Endothelial cell (in vitro differentiated cells): Measurements from ENCODE around the gene MLPH. TPM values are rescaled to one million over a fixed set of nuclear protein-coding genes. Genes with fewer than 3 reads are reported as not detected.

Source experiments
- DNase-seq: peaks from one replicate; pipeline ENCODE4 v3.0.0; 2021; ENCODE audit warnings: low spot score
- H3K27ac Mint-ChIP-seq: one replicate; pipeline ENCODE4 v1.8.0; 2021; ENCODE audit warnings: mixed read lengths, inconsistent platforms; ENCODE audit not compliant: unreplicated experiment
- H3K27me3 Mint-ChIP-seq: one replicate; pipeline ENCODE4 v1.8.0; 2021; ENCODE audit warnings: mild to moderate bottlenecking, moderate library complexity, mixed read lengths, inconsistent platforms; ENCODE audit not compliant: unreplicated experiment
- H3K36me3 Mint-ChIP-seq: one replicate; pipeline ENCODE4 v1.8.0; 2021; ENCODE audit warnings: mild to moderate bottlenecking, low read depth, mixed read lengths, inconsistent platforms; ENCODE audit not compliant: unreplicated experiment
- H3K4me1 Mint-ChIP-seq: one replicate; pipeline ENCODE4 v1.8.0; 2021; ENCODE audit warnings: mild to moderate bottlenecking, mixed read lengths, inconsistent platforms; ENCODE audit not compliant: unreplicated experiment
- H3K4me3 Mint-ChIP-seq: one replicate; pipeline ENCODE4 v1.8.0; 2021; ENCODE audit warnings: mild to moderate bottlenecking, mixed read lengths, inconsistent platforms; ENCODE audit not compliant: unreplicated experiment
- H3K9me3 Mint-ChIP-seq: one replicate; pipeline ENCODE4 v1.8.0; 2021; ENCODE audit warnings: mixed read lengths, inconsistent platforms; ENCODE audit not compliant: unreplicated experiment
- total RNA-seq: library from RNA; stranded (reverse); fragmentation: NEBNext Ultra II Directional; extraction: Animal tissue kit (Norgen Biotek cat#: 25700); gene quantifications from one replicate; pipeline ENCODE4 v1.2.1, GENCODE V29; 2021; ENCODE audit not compliant: unreplicated experiment
- TF ChIP-seq, protein P1 (sequence below): fragments of 200-600 bp; sonication (generic); IDR thresholded peaks from one replicate; pipeline ENCODE4 v1.5.0; 2021; ENCODE audit warnings: antibody characterized with exemption; ENCODE audit not compliant: unreplicated experiment

Gene MLPH
- total RNA-seq, 1 donor from 2014 or later: 0.36 TPM

DNA sequence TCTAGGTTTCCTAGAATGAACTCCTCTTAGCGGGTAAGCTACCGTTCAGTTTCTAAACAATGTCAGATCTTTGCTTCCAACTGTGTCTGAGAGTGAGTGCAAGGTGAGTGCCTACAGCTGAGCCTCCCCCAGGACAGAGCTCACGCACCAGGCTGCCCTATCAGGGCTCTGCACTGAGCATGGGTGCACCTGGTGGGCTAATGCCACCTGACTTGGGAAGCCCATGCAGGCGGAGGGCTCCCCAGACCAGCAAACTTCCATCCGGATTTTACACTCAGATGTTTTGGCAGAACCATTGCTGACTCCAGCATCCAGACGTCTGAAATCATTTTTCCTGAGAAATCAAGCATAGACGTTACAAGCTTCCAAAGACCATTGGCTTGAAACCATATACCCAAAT, 16.1 kb upstream of the MLPH start:
- Mint-ChIP-seq H3K27ac (no peak overlapping the region), H3K4me1 (peaks cover 9% of the 10 kb centered on the region), H3K9me3 (no peaks in the 10 kb centered on the region), H3K27me3 (no peaks in the 10 kb centered on the region), H3K36me3 (no peaks in the 10 kb centered on the region), H3K4me3 (no peak overlapping the region)
- TF ChIP-seq, protein P1, sequence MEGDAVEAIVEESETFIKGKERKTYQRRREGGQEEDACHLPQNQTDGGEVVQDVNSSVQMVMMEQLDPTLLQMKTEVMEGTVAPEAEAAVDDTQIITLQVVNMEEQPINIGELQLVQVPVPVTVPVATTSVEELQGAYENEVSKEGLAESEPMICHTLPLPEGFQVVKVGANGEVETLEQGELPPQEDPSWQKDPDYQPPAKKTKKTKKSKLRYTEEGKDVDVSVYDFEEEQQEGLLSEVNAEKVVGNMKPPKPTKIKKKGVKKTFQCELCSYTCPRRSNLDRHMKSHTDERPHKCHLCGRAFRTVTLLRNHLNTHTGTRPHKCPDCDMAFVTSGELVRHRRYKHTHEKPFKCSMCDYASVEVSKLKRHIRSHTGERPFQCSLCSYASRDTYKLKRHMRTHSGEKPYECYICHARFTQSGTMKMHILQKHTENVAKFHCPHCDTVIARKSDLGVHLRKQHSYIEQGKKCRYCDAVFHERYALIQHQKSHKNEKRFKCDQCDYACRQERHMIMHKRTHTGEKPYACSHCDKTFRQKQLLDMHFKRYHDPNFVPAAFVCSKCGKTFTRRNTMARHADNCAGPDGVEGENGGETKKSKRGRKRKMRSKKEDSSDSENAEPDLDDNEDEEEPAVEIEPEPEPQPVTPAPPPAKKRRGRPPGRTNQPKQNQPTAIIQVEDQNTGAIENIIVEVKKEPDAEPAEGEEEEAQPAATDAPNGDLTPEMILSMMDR: no peak
- DNase-seq: no peak

DNA sequence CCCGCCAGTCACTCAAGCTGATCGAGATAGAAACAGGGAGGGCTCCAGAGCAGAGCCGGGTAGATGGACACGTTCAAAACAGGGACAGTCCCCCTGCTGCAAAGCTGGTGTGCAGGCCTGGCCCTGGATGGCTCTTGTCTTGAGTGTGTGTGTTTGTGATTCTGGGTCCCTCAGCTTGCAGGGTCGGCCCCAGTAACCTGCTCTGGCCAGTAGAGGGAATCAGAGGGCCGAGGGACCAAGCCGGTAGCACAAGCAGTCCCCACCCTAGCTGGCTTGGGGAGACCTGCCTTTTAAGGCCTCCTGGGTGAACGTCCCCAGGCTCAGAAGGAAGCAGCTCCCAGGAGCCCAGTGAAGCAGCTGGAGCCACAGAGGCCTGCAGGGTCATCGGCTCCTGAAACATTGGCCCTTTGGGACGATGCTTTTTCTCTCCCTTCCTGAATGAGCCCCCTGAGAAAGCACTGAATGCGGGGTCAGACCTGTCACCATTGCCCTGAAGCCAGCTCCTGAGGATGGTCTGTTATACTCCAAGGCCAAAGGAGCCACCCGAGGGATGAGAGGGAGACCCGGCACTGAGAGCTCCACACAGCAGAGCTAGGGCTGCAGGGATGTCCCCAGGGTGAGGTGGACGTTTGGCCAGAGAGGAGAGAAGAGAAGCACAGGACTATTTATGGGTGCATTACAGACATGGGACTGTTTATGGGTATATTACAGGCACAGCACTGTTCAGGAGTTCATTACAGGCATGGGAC, 15.4 kb upstream of the MLPH start:
- TF ChIP-seq, protein P1: peak; percentile 59
- no peaks in the 10 kb centered on the region for H3K36me3 Mint-ChIP-seq
- DNase-seq: peak; percentile 63
- no peaks in the 10 kb centered on the region for H3K27me3 Mint-ChIP-seq
- H3K27ac Mint-ChIP-seq: no peak overlapping the region
- no peaks in the 10 kb centered on the region for H3K9me3 Mint-ChIP-seq
- no peak overlapping the region for H3K4me3 Mint-ChIP-seq
- H3K4me1 Mint-ChIP-seq: peaks cover 13% of the 10 kb centered on the region

DNA sequence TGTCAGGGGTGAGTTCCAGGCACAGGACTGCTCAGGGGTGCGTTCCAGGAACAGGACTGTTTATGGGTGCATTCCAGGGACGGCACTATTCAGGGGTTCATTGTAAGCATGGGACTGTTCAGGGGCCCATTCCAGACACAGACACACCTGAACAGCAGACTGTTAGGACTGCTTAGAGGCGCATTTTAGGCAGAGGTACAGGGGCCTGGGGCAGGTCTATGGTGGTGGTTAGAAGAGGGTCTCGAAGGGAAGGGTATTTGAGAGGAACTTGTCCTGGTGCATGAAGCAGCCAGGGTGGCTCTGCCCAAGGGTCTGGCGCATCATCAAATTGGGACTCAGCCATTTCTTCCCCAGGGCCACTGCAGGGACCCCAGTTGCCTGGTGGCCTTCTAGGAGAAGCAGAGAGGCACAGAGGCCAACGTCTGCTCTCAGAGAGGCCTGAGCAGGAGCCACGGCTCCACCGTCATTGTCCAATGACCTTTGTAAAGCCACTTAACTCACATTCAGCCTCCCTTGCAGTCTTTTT, 14.8 kb upstream of the MLPH start:
- Mint-ChIP-seq H3K27me3 (no peaks in the 10 kb centered on the region), H3K9me3 (no peaks in the 10 kb centered on the region), H3K4me1 (peaks cover 14% of the 10 kb centered on the region), H3K27ac (no peak overlapping the region), H3K4me3 (no peak overlapping the region), H3K36me3 (no peaks in the 10 kb centered on the region)
- TF ChIP-seq, protein P1: no peak
- no peak for DNase-seq

DNA sequence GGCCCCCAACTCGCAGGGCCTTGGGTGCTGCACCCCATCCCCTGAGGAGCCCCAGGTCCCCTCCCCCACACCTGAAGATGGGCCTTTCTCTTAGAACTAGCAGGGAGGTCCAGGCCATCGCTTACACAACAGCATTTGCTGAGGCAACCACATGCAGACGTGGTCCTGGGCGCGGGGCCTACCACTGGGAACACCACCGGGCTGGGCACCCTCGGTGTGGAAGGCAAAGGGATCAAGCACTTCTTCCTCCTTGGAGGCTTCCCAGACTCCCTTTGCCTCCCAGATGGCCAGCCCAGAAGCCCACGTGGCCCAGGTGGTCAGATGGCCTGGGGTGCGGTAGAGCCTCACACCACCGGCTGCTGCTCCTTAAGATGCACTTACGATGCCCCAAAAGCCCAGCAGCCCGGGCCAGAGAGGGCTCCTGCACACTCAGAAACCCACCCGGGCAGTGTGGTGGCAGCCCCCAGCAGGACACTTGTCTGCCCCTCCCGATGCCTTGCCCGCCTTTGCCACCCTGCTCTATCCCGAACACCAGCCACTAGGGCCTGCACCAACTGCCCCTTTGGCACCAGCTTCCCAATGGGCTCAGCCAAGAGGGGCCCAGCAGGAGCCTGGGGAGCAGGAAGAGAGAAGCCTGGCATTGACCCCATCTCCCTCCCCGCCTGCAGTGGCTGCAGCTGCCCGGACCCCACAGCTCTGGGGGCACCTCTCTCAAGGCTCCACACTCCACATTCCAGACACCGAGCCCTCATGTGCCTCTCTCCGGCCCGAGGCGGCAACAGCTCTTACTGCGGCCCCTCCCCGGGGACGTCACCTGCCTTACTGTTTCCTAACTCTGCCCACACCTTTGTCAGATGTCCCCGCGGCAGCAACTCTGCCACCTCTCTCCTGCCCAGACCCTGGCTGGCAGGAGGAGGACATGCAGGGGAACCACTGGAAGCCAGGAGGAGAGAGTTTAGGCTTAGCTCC, 13.9 kb upstream of the MLPH start:
- no peak for DNase-seq
- TF ChIP-seq, protein P1: no peak
- peaks cover 18% of the 10 kb centered on the region for H3K4me1 Mint-ChIP-seq
- H3K27me3 Mint-ChIP-seq: no peaks in the 10 kb centered on the region
- no peak overlapping the region for H3K4me3 Mint-ChIP-seq
- H3K36me3 Mint-ChIP-seq: no peaks in the 10 kb centered on the region
- H3K9me3 Mint-ChIP-seq: no peaks in the 10 kb centered on the region
- H3K27ac Mint-ChIP-seq: no peak overlapping the region
